HG02623 (cell line): ENCODE measurements around the gene VSX2.

Experiments
- ATAC-seq: cut with Tn5 transposase; IDR thresholded peaks from one replicate; pipeline ENCODE4 v1.9.1; 2021; ENCODE audit warnings: moderate library complexity; ENCODE audit not compliant: unreplicated experiment

The VSX2 gene

DNA sequence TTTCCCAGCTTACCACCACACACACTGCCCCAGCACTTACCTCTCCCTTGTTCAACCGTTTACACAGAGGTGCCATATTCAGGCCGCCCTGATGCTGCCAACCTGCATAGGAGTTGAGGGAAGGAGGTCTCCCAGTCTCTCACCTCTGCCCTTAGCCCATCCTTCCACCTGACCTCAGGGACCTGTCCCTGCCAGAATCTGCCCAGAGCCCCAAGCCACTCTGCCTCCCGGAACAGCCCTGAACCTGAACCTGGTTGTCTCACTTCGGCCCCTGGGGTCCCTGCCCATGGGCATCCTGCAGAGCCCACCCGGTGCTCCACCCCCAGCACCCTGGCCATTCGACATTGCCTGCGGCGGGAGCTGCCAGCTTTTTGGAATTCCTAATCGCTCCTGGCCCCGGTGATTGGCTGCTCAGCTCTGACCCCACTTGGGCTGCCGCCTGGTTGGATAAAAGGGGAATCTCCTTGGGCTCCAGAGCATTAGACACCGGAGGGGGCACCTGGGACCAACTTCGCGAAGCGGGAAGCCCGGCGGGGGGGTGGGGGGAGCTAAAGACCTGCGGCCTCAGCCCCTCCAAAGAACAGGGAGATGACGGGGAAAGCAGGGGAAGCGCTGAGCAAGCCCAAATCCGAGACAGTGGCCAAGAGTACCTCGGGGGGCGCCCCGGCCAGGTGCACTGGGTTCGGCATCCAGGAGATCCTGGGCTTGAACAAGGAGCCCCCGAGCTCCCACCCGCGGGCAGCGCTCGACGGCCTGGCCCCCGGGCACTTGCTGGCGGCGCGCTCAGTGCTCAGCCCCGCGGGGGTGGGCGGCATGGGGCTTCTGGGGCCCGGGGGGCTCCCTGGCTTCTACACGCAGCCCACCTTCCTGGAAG, at the start of gene VSX2:
Gene VSX2 (plus strand): TSS at position 476 of the 874 bp plus-strand sequence. CDS start 113 bp downstream, at position 589.
- ATAC-seq = no peak

DNA sequence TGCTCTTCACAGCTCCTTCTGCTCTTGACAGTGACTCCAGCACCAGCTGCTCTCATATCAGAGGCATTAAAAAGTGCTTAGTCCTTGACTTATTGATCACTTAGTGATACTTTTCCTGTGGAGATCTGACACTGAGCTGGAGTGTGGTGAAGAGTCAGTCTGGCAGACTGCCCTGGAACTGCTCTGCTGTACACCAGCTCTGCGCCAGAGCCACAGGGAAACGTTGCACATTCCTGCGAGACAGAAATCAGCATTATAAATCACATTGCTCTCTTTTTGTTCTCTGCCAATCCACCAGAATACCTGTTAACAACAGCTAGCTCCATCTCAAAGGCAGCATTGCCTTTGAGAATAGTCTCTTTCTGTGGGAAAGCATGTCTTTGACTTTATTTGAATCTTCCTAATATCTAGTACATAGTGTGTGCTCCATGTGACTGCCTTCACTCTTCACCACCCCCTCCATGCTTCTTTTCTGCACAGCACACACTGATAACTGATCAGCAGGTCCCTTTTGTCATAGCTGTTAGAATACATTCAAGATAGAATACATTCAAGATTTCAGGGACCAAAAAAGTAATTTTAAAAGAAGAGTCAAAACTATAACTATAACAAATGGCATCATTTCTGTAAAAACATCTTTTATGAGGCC, 48.2 kb upstream of the VSX2 start:
- no peak for ATAC-seq

DNA sequence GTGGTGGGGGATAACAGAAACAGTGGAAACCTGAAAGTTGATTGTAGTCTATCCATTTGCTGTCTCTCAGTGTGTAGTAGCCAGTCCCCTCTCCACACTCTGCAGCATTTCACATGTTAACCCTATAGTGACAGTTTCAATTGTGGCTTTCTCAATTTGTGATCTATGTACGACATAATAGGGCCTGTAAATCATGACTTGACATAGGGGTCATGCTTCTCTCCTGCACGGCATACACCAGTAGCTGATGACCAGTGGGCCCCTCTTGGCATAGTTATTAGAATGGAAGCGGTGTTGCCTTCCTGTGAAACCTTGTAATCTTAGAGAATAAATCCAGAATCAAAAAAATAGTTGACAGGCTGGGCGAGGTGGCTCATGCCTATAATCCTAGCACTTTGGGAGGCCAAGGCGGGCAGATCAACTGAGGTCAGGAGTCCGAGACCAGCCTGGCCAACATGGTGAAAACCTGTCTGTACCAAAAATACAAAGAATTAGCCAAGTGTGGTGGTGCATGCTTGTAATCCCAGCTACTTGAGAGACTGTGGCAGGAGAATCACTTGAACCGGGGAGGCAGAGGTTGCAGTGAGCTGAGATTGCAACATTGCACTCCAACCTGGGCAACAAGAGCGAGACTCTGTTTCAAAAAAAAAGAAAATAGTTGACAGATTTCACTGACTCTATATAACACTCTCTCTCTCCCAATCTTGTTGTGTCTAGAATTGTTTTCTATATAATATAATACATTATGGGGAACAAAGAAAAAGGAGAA, 44.6 kb upstream of the VSX2 start:
- no peak for ATAC-seq

DNA sequence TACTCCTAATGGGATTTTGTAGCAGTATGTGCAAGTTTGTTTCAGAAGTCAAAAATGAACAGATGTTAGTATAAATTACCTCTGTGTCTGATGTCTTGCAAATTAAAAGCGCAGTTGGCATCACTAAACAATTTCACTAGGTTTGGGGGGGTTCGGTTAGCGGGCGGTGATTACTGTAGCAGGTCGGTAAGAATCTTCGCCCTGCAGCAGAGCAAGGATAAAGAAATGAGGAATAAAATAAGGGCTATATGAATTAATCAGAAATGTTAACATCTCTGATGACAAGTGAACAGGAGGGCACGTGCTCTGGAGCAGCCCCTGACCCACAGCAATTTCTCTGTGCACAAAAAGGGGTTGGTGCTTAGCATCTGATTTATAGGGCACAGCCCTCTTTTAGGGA, 43.6 kb upstream of the VSX2 start:
- ATAC-seq = no peak

DNA sequence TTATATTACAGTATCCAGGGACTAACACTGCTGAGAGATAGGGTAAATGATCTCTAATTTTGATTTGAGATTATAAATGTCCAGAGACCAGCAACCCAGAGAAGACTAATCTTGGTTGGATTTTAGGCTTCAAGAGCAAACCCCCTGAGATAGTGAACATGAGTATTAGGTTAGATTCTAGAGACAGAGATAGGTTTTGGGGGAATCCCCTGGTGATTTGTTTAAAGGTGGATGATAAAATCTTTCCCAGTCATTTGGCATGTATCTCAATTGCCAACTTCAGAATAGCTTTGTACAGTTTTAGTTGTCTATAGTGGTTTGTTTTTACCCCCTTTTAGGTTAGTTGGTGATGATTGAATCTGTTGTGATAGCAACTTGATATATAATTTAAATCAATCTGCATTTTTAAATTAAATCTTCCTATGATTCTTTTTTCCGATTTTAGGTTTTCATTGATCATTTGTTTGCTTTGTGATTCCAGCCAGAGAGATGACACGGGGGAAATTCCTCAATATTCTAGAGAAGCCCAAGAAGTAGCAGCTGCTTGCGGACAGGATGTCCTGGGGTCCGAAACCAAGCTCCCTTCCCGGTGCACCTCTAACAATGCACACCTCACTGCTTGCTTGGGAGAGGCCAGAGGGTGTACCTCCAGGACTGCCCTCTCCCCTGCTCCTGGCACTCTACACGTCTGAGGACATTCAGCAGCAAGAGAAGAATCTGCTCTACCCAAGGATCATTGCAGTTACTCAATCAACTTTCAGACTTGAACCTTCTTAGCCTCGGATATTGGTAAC, 40.6 kb upstream of the VSX2 start:
- no peak for ATAC-seq

DNA sequence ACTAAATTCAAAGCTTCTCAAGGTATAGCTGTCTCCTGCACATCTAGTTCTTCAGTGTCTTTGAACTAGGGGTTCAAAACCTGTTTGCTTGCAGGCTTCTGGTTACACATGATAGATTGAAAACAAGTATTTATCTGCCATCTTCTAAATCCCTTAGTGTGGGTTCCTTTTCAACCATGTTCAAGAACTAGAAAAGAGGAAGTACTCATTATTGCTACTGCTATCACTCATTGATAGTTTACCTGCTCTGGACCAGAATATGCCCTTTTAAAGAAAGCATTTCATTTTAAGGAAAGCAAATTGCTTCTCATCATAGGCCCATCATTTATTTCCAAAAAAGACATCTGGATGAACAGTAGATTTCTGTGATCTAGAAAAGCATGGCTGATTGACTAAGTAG, 37.1 kb upstream of the VSX2 start:
- ATAC-seq = no peak

DNA sequence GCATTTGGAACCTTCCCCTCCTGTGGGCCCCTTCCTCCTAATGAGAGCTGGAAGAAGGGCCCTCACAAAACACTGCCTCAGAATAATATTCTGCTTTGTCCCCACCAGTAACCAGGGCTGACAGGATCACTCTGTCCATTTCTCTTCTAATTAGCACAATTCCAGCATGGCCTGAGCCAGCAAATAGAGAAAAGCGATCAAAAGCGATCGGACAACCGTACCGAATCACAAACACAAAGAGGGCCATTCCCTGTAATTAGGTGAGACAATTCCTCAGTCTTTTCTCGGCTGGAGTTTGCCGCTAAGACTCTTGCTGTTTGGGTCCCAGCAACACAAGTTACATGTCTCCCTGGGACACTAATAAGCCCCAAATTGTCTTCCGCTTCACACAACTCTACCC, 35.6 kb upstream of the VSX2 start:
- ATAC-seq = no peak

DNA sequence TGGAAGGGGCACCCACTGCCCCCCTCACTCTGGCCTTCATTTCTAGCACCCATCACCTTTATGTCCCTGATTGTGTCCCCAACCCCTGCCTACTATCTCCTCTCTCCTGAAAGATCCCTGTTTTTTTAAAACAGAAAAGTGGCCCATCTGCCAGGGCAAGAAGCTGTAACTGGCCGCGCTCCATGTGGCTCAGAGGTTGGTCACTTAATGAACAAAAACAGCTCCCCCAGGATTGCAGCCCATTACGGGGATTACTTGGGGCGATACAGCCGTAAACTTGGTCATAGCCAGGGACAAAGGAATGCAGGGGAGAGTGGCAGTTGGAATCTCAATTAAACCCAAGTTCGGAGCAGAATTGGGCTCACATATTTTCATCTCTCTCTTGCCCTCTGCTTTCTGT, 34.8 kb upstream of the VSX2 start:
- ATAC-seq = no peak

DNA sequence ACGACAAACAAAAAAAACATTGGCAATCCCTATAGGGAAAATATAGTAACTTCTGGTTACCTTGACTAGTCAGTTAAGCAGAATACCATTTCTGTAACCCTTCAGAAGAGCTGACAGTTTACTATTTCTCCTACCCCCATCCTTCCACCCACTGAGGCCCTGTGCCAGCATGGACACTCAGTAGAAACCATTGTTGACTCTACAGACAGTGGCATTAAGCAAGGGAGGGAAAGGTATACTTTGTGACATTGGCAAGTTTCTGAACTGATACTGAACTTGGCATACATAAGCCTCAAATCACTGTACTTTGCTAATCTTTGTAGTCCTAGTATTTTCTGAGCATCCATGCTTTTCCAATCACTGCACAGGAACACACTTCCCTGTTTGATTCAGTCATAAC, 33.4 kb upstream of the VSX2 start:
- no peak for ATAC-seq

DNA sequence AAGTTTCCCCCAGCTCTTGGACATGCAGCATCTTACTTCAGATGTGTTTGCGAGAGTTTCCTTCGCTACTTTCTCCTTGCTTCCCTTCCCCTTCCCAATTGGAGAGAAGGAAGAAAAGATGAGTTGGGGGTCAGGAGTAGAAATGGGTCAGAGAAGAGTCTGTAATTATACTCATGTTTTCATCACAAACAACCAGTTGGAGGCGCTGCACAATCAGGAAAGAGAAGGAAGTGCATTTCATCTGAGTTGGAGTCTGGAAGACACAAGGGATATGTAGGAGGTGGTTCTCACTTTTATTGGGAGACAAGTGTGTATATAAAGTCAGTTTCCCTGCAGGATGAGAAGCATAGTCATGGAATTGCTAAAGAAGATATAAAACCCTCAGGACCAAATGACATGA, 31.3 kb upstream of the VSX2 start:
- no peak for ATAC-seq

DNA sequence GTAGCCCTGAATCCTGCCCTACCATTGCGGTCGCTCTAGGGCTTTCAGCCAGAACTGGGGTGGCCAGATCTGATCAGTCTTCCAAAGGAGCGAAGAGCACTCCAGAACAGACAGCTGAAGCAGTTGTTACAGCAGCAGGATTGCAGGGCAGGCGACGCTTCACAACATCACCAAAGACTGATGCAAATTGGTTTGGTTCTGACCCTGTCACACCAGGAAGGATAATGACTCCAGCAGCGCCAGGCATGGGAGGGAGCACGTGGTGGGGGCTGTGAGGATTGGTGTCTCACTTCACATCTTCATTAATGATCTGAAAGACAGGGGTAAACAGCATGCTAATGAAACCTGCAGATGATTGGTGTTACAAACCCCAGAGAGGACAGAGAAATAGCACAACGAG, 30.6 kb upstream of the VSX2 start:
- ATAC-seq = no peak

DNA sequence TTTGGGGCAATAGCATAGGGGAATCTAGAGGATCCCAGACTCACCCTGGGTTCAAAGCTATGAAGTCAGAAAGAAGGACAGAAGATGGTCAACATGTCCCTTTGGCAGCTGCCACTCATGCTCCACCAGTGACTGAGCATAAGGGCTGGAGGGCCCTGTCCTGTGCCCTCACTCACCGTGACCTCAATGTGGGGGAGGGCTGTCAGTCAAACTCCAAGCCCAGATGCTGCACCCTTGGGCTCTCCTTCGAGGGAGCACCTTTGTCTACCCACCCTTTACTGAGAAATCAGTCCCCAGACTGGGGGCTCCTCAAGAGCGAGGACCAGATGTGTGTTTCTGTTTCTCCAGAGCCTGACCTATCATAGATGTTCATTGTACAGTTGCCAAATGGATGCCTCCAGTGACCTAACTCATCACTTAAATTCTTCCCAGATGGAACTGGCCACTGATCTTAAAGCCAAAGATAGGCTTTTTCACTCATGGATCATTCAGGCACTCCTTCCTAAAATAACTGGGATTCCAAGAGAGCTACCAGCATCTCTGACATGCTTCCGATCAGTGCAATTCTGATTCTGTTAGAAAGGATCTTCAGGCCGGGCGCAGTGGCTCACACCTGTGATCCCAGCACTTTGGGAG, 27.2 kb upstream of the VSX2 start:
- no peak for ATAC-seq

DNA sequence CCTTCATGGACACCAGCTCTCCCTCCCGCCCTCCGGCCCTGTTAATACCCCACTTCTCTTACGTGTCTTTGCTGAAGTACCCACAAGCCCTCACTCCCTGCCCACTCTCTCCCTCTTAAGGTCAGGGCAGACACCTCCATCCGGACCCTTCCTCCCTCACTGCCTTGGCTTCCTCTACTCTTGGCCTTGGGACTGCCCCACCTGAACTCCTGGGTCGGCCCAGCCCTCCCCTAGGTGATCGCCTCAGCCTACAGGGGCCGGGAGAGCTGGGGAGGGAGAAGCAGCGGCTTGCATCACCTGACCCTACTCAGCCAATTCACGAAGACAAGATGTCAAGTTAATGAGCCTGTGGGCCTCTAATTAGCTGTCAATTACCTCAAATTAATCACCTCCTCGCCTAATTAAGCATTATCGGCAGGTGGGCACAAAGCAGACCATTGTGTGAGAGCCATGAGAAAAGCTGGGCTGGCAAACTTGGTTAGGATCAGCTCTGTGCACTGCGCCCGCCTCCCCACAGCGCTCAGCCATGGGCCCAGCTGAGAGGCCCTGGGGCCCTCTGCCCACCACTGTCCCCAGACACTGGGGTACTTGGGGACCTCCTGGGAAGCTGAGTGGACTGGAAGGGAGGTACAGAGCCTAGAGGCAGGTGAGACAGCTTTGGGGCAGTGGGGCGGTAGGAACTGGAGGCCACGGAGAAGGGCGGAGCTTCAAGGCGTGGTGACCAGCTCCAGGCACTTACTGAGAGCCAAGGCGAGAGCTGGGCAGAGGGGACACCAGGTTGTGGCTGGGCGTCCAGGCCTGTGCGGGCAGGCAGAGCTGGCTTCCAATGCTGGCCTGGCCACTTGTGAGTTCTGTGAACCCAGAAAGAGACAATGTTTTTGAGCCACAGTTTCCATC, 25.1 kb upstream of the VSX2 start:
- ATAC-seq = no peak

DNA sequence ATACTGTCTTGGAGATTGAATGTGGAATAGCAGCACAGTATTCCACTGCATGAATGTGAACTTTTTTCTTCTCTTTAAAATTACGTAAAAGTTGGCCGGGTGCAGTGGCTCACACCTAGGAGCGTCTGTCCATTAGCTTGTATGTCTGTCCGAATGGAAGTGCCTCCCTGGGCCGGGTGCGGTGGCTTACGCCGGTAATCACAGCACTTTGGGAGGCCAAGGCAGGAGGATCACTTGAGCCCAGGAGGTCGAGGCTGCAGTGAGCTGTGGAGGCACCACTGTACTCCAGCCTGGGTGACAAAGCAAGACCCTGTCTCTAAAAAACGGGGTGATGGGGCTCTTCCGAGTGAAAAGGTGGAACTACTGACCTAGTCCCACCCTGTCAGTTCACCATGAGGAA, 22.6 kb upstream of the VSX2 start:
- no peak for ATAC-seq

DNA sequence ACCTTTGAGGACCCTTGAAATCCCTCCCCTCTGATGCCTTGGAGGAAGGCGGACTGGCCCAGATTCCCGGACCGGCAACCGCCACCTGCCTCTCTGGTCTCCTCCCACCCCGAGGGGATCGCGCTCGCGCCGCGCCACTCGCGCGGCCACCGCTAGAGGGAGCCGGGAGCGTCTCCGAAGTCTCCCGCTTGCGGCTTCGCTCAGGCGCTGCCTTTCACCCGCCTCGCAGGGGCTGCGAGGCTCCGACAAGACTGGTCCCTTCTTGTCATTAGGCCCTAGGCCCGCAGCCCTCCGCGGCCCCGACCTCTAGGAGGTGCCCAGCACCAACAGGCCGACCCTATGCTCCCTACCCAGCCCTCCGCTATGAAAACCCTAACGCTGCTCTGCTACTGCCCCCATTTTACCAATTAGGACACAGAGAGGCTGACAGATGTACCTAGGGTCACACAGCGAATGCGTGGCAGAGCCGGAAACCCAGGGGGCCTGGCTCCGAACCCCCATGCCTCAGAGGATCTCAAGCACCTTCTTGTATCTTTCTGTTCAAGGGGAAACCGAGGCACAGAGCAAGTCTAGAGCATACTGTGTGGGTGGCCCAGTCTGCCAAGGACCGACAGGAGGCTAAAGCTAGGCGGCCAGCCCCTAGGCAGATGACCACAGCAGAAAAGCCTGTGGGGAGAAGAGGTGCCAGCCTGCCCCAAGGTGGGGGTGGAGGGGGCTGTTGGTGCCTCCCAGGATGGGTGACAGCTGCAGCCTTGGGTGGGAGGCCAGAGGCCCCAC, 21.4 kb upstream of the VSX2 start:
- ATAC-seq = no peak

DNA sequence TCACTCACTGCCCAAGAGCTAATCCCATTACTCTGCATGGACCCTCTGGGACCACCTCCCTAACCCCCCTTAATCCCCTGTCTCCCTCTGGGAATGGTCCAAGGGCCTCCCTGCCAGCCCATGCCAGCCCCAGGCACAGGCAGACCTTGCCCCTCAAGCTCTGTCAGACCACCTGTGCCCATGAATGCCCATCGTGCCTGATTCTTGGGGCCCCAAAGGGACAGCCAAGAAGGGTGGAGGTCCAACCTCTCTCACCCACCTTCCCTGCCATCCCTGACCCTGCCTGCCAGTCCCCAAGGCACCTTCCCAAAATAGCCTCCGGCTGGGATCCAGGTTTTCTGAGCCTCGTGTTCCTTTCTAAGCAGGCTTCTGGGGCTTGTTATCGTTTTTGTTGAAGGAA, 20.8 kb upstream of the VSX2 start:
- ATAC-seq = no peak

DNA sequence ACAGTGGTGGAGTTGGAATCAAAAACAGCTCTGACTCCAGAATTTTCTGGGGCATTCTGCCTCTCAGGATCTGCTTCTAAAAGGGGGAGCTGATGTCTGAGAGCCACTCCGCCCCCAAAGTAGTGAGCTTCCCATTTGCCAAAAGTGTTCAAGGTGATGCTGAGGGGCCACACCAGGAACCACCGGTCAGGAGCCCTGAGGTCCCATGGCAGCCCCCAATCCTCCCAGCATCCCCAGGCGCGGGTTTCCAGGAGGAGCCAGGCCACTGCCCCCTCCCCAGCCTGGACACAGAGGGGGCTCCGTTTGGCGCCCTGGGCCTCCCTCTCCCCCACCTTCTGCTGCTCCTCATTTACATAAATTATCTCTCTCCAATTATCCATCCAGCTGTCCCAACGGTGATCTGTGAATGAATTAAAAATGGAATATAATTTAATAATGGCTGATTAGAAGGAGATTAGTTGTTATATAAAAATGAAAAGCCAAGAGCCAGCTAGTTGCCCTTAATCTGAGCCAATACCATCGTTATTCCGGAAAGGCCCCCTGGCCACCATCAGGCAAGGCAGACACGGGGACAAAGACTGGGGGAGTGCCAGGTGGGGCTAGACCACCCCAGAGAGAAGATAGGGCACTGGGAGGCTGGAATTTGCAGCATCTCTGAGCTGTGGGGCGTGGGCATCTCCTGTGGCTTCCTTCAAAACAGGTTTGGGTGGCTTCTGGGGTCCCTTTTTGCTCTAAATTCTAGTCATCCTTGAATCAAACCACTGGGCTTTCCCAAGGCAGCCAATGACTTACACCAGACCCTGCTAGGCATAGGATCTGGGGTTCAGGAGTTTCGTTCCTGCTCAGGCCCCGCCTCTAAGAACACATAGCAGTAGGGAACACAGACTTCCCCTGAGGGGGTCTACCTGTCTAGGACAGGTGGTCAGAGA, 19.7 kb upstream of the VSX2 start:
- ATAC-seq = no peak

DNA sequence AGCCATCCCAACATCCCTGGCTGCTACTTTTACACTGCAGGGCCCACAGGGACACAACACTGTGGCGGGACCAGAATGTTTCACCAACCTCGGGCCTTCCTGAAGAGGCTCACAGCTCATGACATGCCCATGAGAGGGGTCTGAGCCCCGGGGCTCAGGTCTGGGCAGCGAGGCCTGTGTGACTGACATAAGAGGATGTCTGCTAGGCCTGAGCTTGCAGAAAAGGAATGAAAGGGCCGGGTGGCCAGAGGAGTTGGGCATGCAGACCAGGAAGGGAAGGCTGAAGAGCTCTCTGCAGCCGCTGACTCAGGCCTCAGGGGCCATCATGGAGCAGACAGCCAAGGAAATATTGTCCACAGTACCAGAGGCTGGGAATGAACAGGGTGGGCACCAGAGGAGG, 18.3 kb upstream of the VSX2 start:
- no peak for ATAC-seq
